Measurements from ENCODE around the gene GALNT18. TPM values are rescaled to one million over a fixed set of nuclear protein-coding genes. Genes with fewer than 3 reads are reported as not detected.

Gene GALNT18
- total and polyA plus RNA-seq, 4 donors: 2.1 to 11.0 (median 3.8) TPM

GRCh38 chr11:11247576-11247975 is 374.2 kb downstream of the GALNT18 start:
- TF ChIP-seq HNF4A (conservative IDR thresholded peaks at IDR 0.05): peak in 1 of 2 donors; percentile 15
- TF ChIP-seq ZBTB33 (IDR thresholded peaks at IDR 0.05): no peak
- no peak for TF ChIP-seq FOXA1 (IDR thresholded peaks at IDR 0.05)
- Histone ChIP-seq H3K36me3 (ENCODE audit: control insufficient read depth in 4 of 4, insufficient read depth in 3 of 4, low read depth in 1 of 4, low read length in 3 of 4) (no peaks in the 10 kb centered on the region), H3K27me3 (ENCODE audit: control insufficient read depth in 4 of 4, insufficient read depth in 4 of 4, low read length in 3 of 4) (peaks cover 0 to 4% (median 0%) of the 10 kb centered on the region in 4 donors), H3K9me3 (ENCODE audit: control insufficient read depth in 4 of 4, low read length in 3 of 4) (no peaks in the 10 kb centered on the region), H3K4me1 (ENCODE audit: control insufficient read depth in 4 of 4, insufficient read depth in 4 of 4, low read length in 3 of 4) (no peaks in the 10 kb centered on the region), H3K9ac (ENCODE audit: low read depth in 1 of 2, low read length in 2 of 2) (no peak overlapping the region), H3K27ac (ENCODE audit: low read depth in 1 of 2, low read length in 2 of 2) (no peak overlapping the region), H3K4me3 (ENCODE audit: low read depth in 1 of 3, low read length in 3 of 3) (no peak overlapping the region)
- WGBS: 87% methylated on average over 2 of the region's 2 CpGs
- DNase-seq (ENCODE audit: low spot score): no peak

GRCh38 chr11:11247086-11247485 is 374.7 kb downstream of the GALNT18 start:
- no peaks in the 10 kb centered on the region for H3K9me3 ChIP-seq (ENCODE audit: control insufficient read depth in 4 of 4, low read length in 3 of 4)
- no peak overlapping the region for H3K4me3 ChIP-seq (ENCODE audit: low read depth in 1 of 3, low read length in 3 of 3)
- H3K4me1 ChIP-seq (ENCODE audit: control insufficient read depth in 4 of 4, insufficient read depth in 4 of 4, low read length in 3 of 4): no peaks in the 10 kb centered on the region
- H3K36me3 ChIP-seq (ENCODE audit: control insufficient read depth in 4 of 4, insufficient read depth in 3 of 4, low read depth in 1 of 4, low read length in 3 of 4): no peaks in the 10 kb centered on the region
- DNase-seq (ENCODE audit: low spot score): no peak
- peaks cover 0 to 4% (median 0%) of the 10 kb centered on the region in 4 donors for H3K27me3 ChIP-seq (ENCODE audit: control insufficient read depth in 4 of 4, insufficient read depth in 4 of 4, low read length in 3 of 4)
- 84% methylated on average over 6 of the region's 6 CpGs for WGBS
- H3K9ac ChIP-seq (ENCODE audit: low read depth in 1 of 2, low read length in 2 of 2): no peak overlapping the region
- no peak for TF ChIP-seq FOXA1 (IDR thresholded peaks at IDR 0.05)
- no peak for TF ChIP-seq ATF3 (IDR thresholded peaks at IDR 0.05)
- no peak overlapping the region for H3K27ac ChIP-seq (ENCODE audit: low read depth in 1 of 2, low read length in 2 of 2)

- Histone ChIP-seq H3K9ac (ENCODE audit: low read depth in 1 of 2, low read length in 2 of 2) (no peak overlapping the region), H3K4me3 (ENCODE audit: low read depth in 1 of 3, low read length in 3 of 3) (no peak overlapping the region), H3K4me1 (ENCODE audit: control insufficient read depth in 4 of 4, insufficient read depth in 4 of 4, low read length in 3 of 4) (no peaks in the 10 kb centered on the region), H3K27ac (ENCODE audit: low read depth in 1 of 2, low read length in 2 of 2) (no peak overlapping the region), H3K27me3 (ENCODE audit: control insufficient read depth in 4 of 4, insufficient read depth in 4 of 4, low read length in 3 of 4) (peaks cover 0 to 4% (median 0%) of the 10 kb centered on the region in 4 donors), H3K9me3 (ENCODE audit: control insufficient read depth in 4 of 4, low read length in 3 of 4) (no peaks in the 10 kb centered on the region), H3K36me3 (ENCODE audit: control insufficient read depth in 4 of 4, insufficient read depth in 3 of 4, low read depth in 1 of 4, low read length in 3 of 4) (no peaks in the 10 kb centered on the region)
- WGBS: 90% methylated on average over 1 of the region's 1 CpG
- TF ChIP-seq RAD21 (IDR thresholded peaks at IDR 0.05) (no peak), HNF4A (conservative IDR thresholded peaks at IDR 0.05) (no peak), GABPA (IDR thresholded peaks at IDR 0.05 in 1 of 2, conservative IDR thresholded peaks at IDR 0.05 in 1 of 2) (no peak), HNF4G (IDR thresholded peaks at IDR 0.05) (no peak), RXRA (IDR thresholded peaks at IDR 0.05) (no peak), FOXA1 (IDR thresholded peaks at IDR 0.05) (no peak), YY1 (IDR thresholded peaks at IDR 0.05) (no peak), ATF3 (IDR thresholded peaks at IDR 0.05) (no peak), REST (IDR thresholded peaks at IDR 0.05) (no peak), CTCF (IDR thresholded peaks at IDR 0.05; ENCODE audit: low read depth, low read length, missing input control) (no peak), JUND (IDR thresholded peaks at IDR 0.05) (no peak), TAF1 (conservative IDR thresholded peaks at IDR 0.05) (no peak)
- DNase-seq (ENCODE audit: low spot score): no peak
Measured at GRCh38 chr11:11246166-11246565, 375.6 kb downstream of the GALNT18 start.

All from liver (tissue), 9 donors.